Measurements from ENCODE around the gene PTPRJ. TPM values are rescaled to one million over a fixed set of nuclear protein-coding genes. Genes with fewer than 3 reads are reported as not detected.

The PTPRJ gene
- total and polyA plus RNA-seq, 2 of the 13 experiments (the other 11 are each of a cell fraction or from before 2014, with no cell fraction given): 1.0 to 1.2 TPM

GRCh38 chr11:48122246-48122645 lies 141.9 kb downstream of the PTPRJ start (continued):
- no peak for TF ChIP-seq ZNF724P (CRISPR knock-in tag; IDR thresholded peaks at IDR 0.05; ENCODE audit: borderline replicate concordance)
- TF ChIP-seq ZNF362 (CRISPR knock-in tag; IDR thresholded peaks at IDR 0.05; ENCODE audit: borderline replicate concordance): no peak
- no peak for TF ChIP-seq MTF1 (CRISPR knock-in tag; IDR thresholded peaks at IDR 0.05)

GRCh38 chr11:48122656-48123055 lies 142.3 kb downstream of the PTPRJ start:
- H2AFZ ChIP-seq (ENCODE audit: low read length): no peak overlapping the region
- in situ Hi-C loops (cut with HindIII; ENCODE audit: extremely low pct_ligation_motif_present, low pct_unique_long_range_greater_than_20kb) (no loop called here), intact Hi-C loops (cut with micrococcal nuclease; ENCODE audit: unreplicated experiment) (no loop called here)
- WGBS (ENCODE audit: low lambda C conversion rate): 68% methylated on average over 7 of the region's 7 CpGs
- H4K20me1 ChIP-seq (ENCODE audit: insufficient read depth, low read length): no peaks in the 10 kb centered on the region
- no peak overlapping the region for H3K4me2 ChIP-seq (ENCODE audit: low read depth, low read length)
- H3K9ac ChIP-seq (ENCODE audit: insufficient read depth, low read depth, low read length): no peak overlapping the region
- CTCF ChIA-PET (ENCODE audit: low intra/inter-chr PET ratio, low total read pairs): no interaction called here
- H3K4me1 ChIP-seq (ENCODE audit: insufficient read depth, low read length): no peaks in the 10 kb centered on the region
- no peaks in the 10 kb centered on the region for H3K27me3 ChIP-seq (ENCODE audit: control insufficient read depth in 1 of 2, insufficient read depth in 2 of 2, low read length in 2 of 2)
- POLR2A ChIA-PET: no interaction called here
- TF ChIP-seq ZNF354B (CRISPR knock-in tag; IDR thresholded peaks at IDR 0.05): no peak
- TF ChIP-seq KLF11 (CRISPR knock-in tag; IDR thresholded peaks at IDR 0.05): no peak
- TF ChIP-seq HOMEZ (CRISPR knock-in tag; IDR thresholded peaks at IDR 0.05; ENCODE audit: low read depth): no peak
- TF ChIP-seq ZSCAN30 (CRISPR knock-in tag; IDR thresholded peaks at IDR 0.05): no peak
- no peaks in the 10 kb centered on the region for H3K36me3 ChIP-seq (replicated peaks in 1 of 2; ENCODE audit: control insufficient read depth in 1 of 2, insufficient read depth in 2 of 2, low read length in 2 of 2)
- BruUV-seq (replicated peaks): no TSS peak
- no peak overlapping the region for H3K4me3 ChIP-seq (replicated peaks in 1 of 3; ENCODE audit: insufficient read depth in 1 of 3, low read depth in 2 of 3, low read length in 3 of 3)
- FAIRE-seq: no peak
- DNase-seq (ENCODE audit: low spot score): no peak
- no peak for ATAC-seq
- no peak overlapping the region for H3K27ac ChIP-seq (ENCODE audit: extremely low read length, insufficient read depth, low read length)
- no peaks in the 10 kb centered on the region for H3K9me3 ChIP-seq (ENCODE audit: low read length)
- H3K79me2 ChIP-seq (ENCODE audit: insufficient read depth, low read length): no peaks in the 10 kb centered on the region
